GM19455 (cell line): ENCODE measurements around the gene OBSCN.

Experiments
- ATAC-seq: cut with Tn5 transposase; IDR thresholded peaks from one replicate; pipeline ENCODE4 v1.9.1; 2021; ENCODE audit not compliant: unreplicated experiment

The OBSCN gene

GRCh38 chr1:228337711-228338520, 130.1 kb downstream of the OBSCN start:
- ATAC-seq = no peak

- no peak for ATAC-seq
Observed at GRCh38 chr1:228338521-228339051, 130.7 kb downstream of the OBSCN start.

GRCh38 chr1:228339059-228339704, 131.3 kb downstream of the OBSCN start:
- ATAC-seq = no peak

- no peak for ATAC-seq
Observed at GRCh38 chr1:228339766-228340685, 132.2 kb downstream of the OBSCN start.

- ATAC-seq = no peak
Observed at GRCh38 chr1:228340686-228341449, 133.0 kb downstream of the OBSCN start.

- ATAC-seq = no peak
Observed at GRCh38 chr1:228341450-228341813, 133.6 kb downstream of the OBSCN start.

- no peak for ATAC-seq
Observed at GRCh38 chr1:228341814-228342626, 134.2 kb downstream of the OBSCN start.

- ATAC-seq = no peak
Observed at GRCh38 chr1:228342627-228343190, 134.9 kb downstream of the OBSCN start.

GRCh38 chr1:228343191-228343661, 135.4 kb downstream of the OBSCN start:
- ATAC-seq = no peak

- ATAC-seq = no peak
Observed at GRCh38 chr1:228344631-228345072, 136.8 kb downstream of the OBSCN start.

- ATAC-seq = no peak
Observed at GRCh38 chr1:228345201-228345930, 137.5 kb downstream of the OBSCN start.

GRCh38 chr1:228346731-228347130, 138.9 kb downstream of the OBSCN start:
- no peak for ATAC-seq

GRCh38 chr1:228347181-228347580, 139.3 kb downstream of the OBSCN start:
- ATAC-seq = no peak

GRCh38 chr1:228348708-228349467, 141.0 kb downstream of the OBSCN start:
- no peak for ATAC-seq

GRCh38 chr1:228349701-228350171, 141.9 kb downstream of the OBSCN start:
- ATAC-seq = no peak

GRCh38 chr1:228350179-228350742, 142.4 kb downstream of the OBSCN start:
- no peak for ATAC-seq
